ENCODE measurements around the gene SYPL2.
A peak's percentile ranks its signal among the peaks of the same experiment; 100 is the strongest.

SYPL2 gene

DNA sequence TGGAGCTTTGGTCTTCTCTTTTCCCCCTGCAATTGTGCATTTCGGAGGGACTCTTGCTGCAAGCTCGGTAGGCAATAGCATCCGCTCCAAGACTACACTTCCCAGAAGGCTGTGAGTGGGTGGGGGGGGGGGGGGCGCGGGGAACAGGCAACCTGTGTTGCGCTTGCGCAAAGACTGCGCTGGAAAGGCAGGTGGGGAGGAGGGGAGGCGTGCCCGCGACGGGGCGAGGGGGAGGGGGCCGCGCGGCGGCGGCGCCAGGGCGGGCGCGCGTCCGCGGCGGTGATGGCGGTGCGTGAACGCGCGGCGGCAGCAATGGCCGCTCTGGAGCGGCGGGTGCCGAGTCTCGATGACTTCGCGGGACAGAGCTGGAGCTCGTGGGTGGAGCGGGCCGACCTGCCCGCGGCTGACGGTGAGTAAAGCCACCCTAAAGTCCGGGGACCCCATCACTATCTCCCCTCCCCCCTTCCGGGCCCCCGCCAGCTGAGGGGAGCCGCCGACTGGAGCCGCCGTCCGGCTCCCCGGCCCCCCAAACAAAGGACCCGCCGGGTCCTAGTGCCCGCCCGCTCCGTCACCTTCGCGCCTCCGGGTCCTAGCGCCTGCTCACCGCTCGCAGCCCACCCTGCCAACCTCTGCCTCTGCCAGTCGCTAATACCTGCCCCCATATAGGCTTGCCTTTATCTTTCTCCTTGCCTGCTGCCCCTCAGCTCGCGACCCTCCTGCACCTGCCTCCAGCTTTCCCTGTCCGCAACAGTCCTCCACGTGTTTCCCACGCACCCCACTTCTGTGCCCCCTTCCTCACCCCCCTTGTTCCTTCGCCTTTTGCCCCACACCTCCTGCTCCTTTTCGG lies 17.5 kb downstream of the SYPL2 start, which contains the start of gene ATXN7L2:
ATXN7L2 (plus strand) TSS at position 234 of the 847 bp plus-strand sequence; CDS start at position 283, 49 bp downstream.
- TF ChIP-seq, protein P1, sequence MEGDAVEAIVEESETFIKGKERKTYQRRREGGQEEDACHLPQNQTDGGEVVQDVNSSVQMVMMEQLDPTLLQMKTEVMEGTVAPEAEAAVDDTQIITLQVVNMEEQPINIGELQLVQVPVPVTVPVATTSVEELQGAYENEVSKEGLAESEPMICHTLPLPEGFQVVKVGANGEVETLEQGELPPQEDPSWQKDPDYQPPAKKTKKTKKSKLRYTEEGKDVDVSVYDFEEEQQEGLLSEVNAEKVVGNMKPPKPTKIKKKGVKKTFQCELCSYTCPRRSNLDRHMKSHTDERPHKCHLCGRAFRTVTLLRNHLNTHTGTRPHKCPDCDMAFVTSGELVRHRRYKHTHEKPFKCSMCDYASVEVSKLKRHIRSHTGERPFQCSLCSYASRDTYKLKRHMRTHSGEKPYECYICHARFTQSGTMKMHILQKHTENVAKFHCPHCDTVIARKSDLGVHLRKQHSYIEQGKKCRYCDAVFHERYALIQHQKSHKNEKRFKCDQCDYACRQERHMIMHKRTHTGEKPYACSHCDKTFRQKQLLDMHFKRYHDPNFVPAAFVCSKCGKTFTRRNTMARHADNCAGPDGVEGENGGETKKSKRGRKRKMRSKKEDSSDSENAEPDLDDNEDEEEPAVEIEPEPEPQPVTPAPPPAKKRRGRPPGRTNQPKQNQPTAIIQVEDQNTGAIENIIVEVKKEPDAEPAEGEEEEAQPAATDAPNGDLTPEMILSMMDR (IDR thresholded peaks at IDR 0.05; ENCODE audit: poor library complexity, severe bottlenecking), result no peak
- DNase-seq (ENCODE audit: low spot score) (peak; percentile 85), ATAC-seq (ENCODE audit: low read depth) (peak; percentile 73)
- no peaks in the 10 kb centered on the region for H3K27me3 ChIP-seq (ENCODE audit: insufficient read depth, poor library complexity, severe bottlenecking)
- H3K4me1 ChIP-seq (ENCODE audit: insufficient read depth, poor library complexity, severe bottlenecking), result peaks cover 4% of the 10 kb centered on the region
- H3K9me3 ChIP-seq (ENCODE audit: severe bottlenecking), result no peaks in the 10 kb centered on the region
- H3K27ac ChIP-seq (ENCODE audit: poor library complexity, severe bottlenecking), result peak within 1 kb of the TSS; percentile 36
- peak within 1 kb of the TSS; percentile 99 for H3K4me3 ChIP-seq (ENCODE audit: severe bottlenecking)
- H3K36me3 ChIP-seq (ENCODE audit: low read depth), result peaks cover 4% of the 10 kb centered on the region; the same call in 1 of the 2 replicates

- DNase-seq (ENCODE audit: low spot score), result no peak
Measured at GRCh38 chr1:109484519-109484975, 18.2 kb downstream of the SYPL2 start.

DNA sequence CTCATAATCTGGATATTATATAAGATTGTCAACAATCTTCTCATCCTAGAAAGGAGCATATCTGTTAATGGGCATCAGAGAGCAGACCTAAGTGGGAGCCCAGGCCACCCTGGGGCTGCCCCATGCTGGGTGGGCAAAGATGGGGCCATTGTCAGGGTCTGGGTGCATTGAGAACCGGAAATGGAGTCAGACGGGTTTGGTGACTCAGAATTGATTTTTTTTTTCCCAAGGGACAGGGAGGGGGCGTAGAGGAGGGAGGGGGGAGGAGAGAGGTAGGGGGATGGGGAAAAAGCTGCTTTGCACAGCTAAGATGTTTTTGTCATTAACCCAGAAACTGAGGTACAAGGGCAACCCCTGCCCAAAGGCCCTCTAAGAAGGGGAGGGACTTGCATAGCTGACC lies 18.7 kb downstream of the SYPL2 start:
- ATAC-seq (ENCODE audit: low read depth) (no peak), DNase-seq (ENCODE audit: low spot score) (no peak)
- peak overlapping the region; percentile 36 for H3K27ac ChIP-seq (ENCODE audit: poor library complexity, severe bottlenecking)

More at GRCh38 chr1:109484519-109484975, 18.2 kb downstream of the SYPL2 start:
- no peaks in the 10 kb centered on the region for H3K27me3 ChIP-seq (ENCODE audit: insufficient read depth, poor library complexity, severe bottlenecking)
- ATAC-seq (ENCODE audit: low read depth), result peak; percentile 3; the same call in 1 of the 3 replicates
- H3K27ac ChIP-seq (ENCODE audit: poor library complexity, severe bottlenecking), result peak overlapping the region; percentile 36
- peaks cover 4% of the 10 kb centered on the region; the same call in 1 of the 2 replicates for H3K36me3 ChIP-seq (ENCODE audit: low read depth)
- TF ChIP-seq, protein P1 (IDR thresholded peaks at IDR 0.05; ENCODE audit: poor library complexity, severe bottlenecking), result no peak
- H3K4me3 ChIP-seq (ENCODE audit: severe bottlenecking), result peak overlapping the region; percentile 99
- H3K4me1 ChIP-seq (ENCODE audit: insufficient read depth, poor library complexity, severe bottlenecking), result peaks cover 4% of the 10 kb centered on the region
- no peaks in the 10 kb centered on the region for H3K9me3 ChIP-seq (ENCODE audit: severe bottlenecking)

DNA sequence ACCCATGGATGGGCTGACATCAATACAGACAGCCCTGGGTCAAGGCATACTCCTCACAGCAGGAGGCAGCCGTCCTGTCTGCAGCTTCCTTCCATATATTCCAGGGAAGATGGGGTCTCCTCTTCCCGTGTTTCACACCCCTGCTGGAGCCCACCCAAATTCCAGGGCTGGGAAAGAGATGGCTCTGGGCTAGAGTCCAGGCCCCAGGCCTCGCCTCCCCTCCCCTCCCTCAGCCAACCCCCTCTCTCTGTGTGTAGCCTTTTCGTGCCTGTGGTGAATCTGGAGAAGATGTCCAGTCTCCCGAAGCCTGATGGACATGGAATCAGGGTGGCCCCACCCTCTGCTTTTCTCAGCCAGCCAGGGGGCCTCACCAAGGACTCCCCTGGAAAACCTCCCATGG lies 20.9 kb downstream of the SYPL2 start:
- Histone ChIP-seq H3K27me3 (ENCODE audit: insufficient read depth, poor library complexity, severe bottlenecking) (no peaks in the 10 kb centered on the region), H3K36me3 (ENCODE audit: low read depth) (peaks cover 4% of the 10 kb centered on the region; the same call in 1 of the 2 replicates)

More for the DNA sequence above, 18.7 kb downstream of the SYPL2 start:
- Histone ChIP-seq H3K27me3 (ENCODE audit: insufficient read depth, poor library complexity, severe bottlenecking) (no peaks in the 10 kb centered on the region), H3K4me1 (ENCODE audit: insufficient read depth, poor library complexity, severe bottlenecking) (peaks cover 4% of the 10 kb centered on the region), H3K4me3 (ENCODE audit: severe bottlenecking) (peak overlapping the region; percentile 99), H3K36me3 (ENCODE audit: low read depth) (peaks cover 4% of the 10 kb centered on the region; the same call in 1 of the 2 replicates), H3K9me3 (ENCODE audit: severe bottlenecking) (no peaks in the 10 kb centered on the region)
- TF ChIP-seq, protein P1 (IDR thresholded peaks at IDR 0.05; ENCODE audit: poor library complexity, severe bottlenecking), result no peak

More for the DNA sequence above, 20.9 kb downstream of the SYPL2 start:
- Histone ChIP-seq H3K4me1 (ENCODE audit: insufficient read depth, poor library complexity, severe bottlenecking) (peaks cover 4% of the 10 kb centered on the region), H3K4me3 (ENCODE audit: severe bottlenecking) (no peak overlapping the region), H3K27ac (ENCODE audit: poor library complexity, severe bottlenecking) (no peak overlapping the region), H3K9me3 (ENCODE audit: severe bottlenecking) (no peaks in the 10 kb centered on the region)
- TF ChIP-seq, protein P1 (IDR thresholded peaks at IDR 0.05; ENCODE audit: poor library complexity, severe bottlenecking), result no peak
- ATAC-seq (ENCODE audit: low read depth), result no peak
- no peak for DNase-seq (ENCODE audit: low spot score)

All from RWPE2 (cell line).